Lung (tissue), 12 donors: ENCODE measurements around the gene BHMT. TPM values are rescaled to one million over a fixed set of nuclear protein-coding genes. Genes with fewer than 3 reads are reported as not detected.

Experiments
- ATAC-seq: fragments of 200-7000 bp; cut with Tn5 transposase; one replicate; pipeline ENCODE4 v1.9.1; 2020; ENCODE audit warnings: moderate number of reproducible peaks; ENCODE audit not compliant: insufficient read depth, low FRiP score
- DNase-seq, 3 donors: peaks; one replicate each; pipeline ENCODE4 v3.0.0-alpha.2; 2013 to 2017
- H3K27ac ChIP-seq, 2 donors: one replicate each; pipeline ENCODE4 v1.5.1; 2013; ENCODE audit warnings: mild to moderate bottlenecking in 2 of 2, moderate library complexity in 2 of 2, control low read depth in 1 of 2, inconsistent platforms in 1 of 2, low read depth in 1 of 2, low read length in 1 of 2
- H3K27me3 ChIP-seq, 3 donors: one replicate each; pipeline ENCODE4 v1.5.1; 2013; ENCODE audit warnings: low read length in 2 of 3; ENCODE audit not compliant: control insufficient read depth in 3 of 3, insufficient read depth in 3 of 3
- H3K36me3 ChIP-seq, 4 donors: one replicate each; pipeline ENCODE4 v1.5.1; 2013; ENCODE audit warnings: low read length in 4 of 4, mild to moderate bottlenecking in 1 of 4, moderate library complexity in 1 of 4; ENCODE audit not compliant: control insufficient read depth in 4 of 4, insufficient read depth in 4 of 4
- H3K4me1 ChIP-seq, 5 donors: one replicate each; pipeline ENCODE4 v1.5.1; 2013; ENCODE audit warnings: low read length in 5 of 5, mild to moderate bottlenecking in 2 of 5, moderate library complexity in 1 of 5; ENCODE audit not compliant: control insufficient read depth in 5 of 5, insufficient read depth in 5 of 5
- H3K4me3 ChIP-seq: one replicate; pipeline ENCODE4 v1.5.1; 2013; ENCODE audit warnings: mild to moderate bottlenecking, control low read depth, moderate library complexity
- H3K9ac ChIP-seq, 2 donors: one replicate each; pipeline ENCODE4 v1.5.1; 2013; ENCODE audit warnings: low read length in 2 of 2, control low read depth in 1 of 2; ENCODE audit not compliant: insufficient read depth in 1 of 2
- H3K9me3 ChIP-seq, 4 donors: one replicate each; pipeline ENCODE4 v1.5.1; 2013; ENCODE audit warnings: low read length in 3 of 4, mild to moderate bottlenecking in 1 of 4, moderate library complexity in 1 of 4; ENCODE audit not compliant: control insufficient read depth in 4 of 4, insufficient read depth in 3 of 4
- CTCF ChIP-seq: IDR thresholded peaks from 2 replicates; pipeline ENCODE4 v1.5.1; 2012; ENCODE audit warnings: mild to moderate bottlenecking; ENCODE audit errors: control extremely low read depth, extremely low read depth
- WGBS, 2 donors: extraction: QIAGEN DNeasy Blood & Tissue Kit; methylation state at CpG; one replicate each; pipeline ENCODE4 v1.1.7; 2013; 5-methylcytosine and 5-hydroxymethylcytosine counted together
- polyA plus RNA-seq, 2 donors: library from polyadenylated mRNA; stranded (reverse); fragments of 200-250 nt; gene quantifications; one replicate each; pipeline ENCODE4 v1.2.1, GENCODE V29; 2013
- total RNA-seq, 2 donors: library from RNA; depleted of rRNA in 1 of 2; stranded (reverse); fragments of >200 nt in 1 of 2; gene quantifications; one replicate each; pipeline ENCODE4 v1.2.1, GENCODE V29; 2014 to 2021
- donor health status: control.
- donor health status: control.
- donor health status: Bipolar disorder and iron deficiency.
- donor health status: healthy.
- donor health status: DM: yes; HTN: yes; CAD: no.

BHMT gene
- total and polyA plus RNA-seq, 4 donors, result 0.06 to 0.55 (median 0.46) TPM; not detected in 1

- Histone ChIP-seq H3K27ac (peak overlapping the region in 1 of 2 donors; percentile 40), H3K27me3 (no peaks in the 10 kb centered on the region), H3K4me1 (peaks cover 0 to 7% (median 0%) of the 10 kb centered on the region in 5 donors), H3K9me3 (no peaks in the 10 kb centered on the region), H3K36me3 (no peaks in the 10 kb centered on the region), H3K4me3 (no peak overlapping the region), H3K9ac (peak overlapping the region in 1 of 2 donors; percentile 23)
- DNase-seq (peak; percentile 79 to 91 (median 88)), ATAC-seq (peak; percentile 65)
- 5 to 7% methylated on average over 11 of the region's 11 CpGs for WGBS, 2 donors
- peak; percentile 34 for TF ChIP-seq CTCF
Measured at GRCh38 chr5:79133657-79134451, 22.2 kb downstream of the BHMT start.

GRCh38 chr5:79135790-79136553 is 24.4 kb downstream of the BHMT start:
- H3K4me1 ChIP-seq, result peaks cover 0 to 7% (median 0%) of the 10 kb centered on the region in 5 donors
- peaks cover 0 to 3% (median 0%) of the 10 kb centered on the region in 4 donors for H3K9me3 ChIP-seq
- no peak for TF ChIP-seq CTCF
- no peak overlapping the region for H3K9ac ChIP-seq
- H3K27ac ChIP-seq, result no peak overlapping the region
- ATAC-seq (no peak), DNase-seq (no peak)
- no peaks in the 10 kb centered on the region for H3K36me3 ChIP-seq
- 84 to 95% methylated on average over 5 of the region's 5 CpGs for WGBS, 2 donors
- H3K4me3 ChIP-seq, result no peak overlapping the region
- H3K27me3 ChIP-seq, result no peaks in the 10 kb centered on the region

- peaks cover 0 to 3% (median 0%) of the 10 kb centered on the region in 4 donors for H3K9me3 ChIP-seq
- H3K9ac ChIP-seq, result no peak overlapping the region
- ATAC-seq (no peak), DNase-seq (no peak)
- WGBS, 2 donors, result 73 to 98% methylated on average over 2 of the region's 2 CpGs
- no peak overlapping the region for H3K4me3 ChIP-seq
- H3K27me3 ChIP-seq, result no peaks in the 10 kb centered on the region
- TF ChIP-seq CTCF, result no peak
- H3K4me1 ChIP-seq, result peaks cover 0 to 7% (median 0%) of the 10 kb centered on the region in 5 donors
- H3K27ac ChIP-seq, result no peak overlapping the region
- no peaks in the 10 kb centered on the region for H3K36me3 ChIP-seq
Measured at GRCh38 chr5:79136618-79137017, 25.0 kb downstream of the BHMT start.
